Measurements from ENCODE around the gene ZNF414.
"Not testable (repeated sequence)": the region's sequence is repeated elsewhere in the genome, so short reads cannot be mapped to it uniquely, and the experiment has no call there.

The ZNF414 gene

GRCh38 chr19:8513687-8514504 is at the start of gene ZNF414:
Gene ZNF414, minus strand, starts transcription at chr19:8514167. Its CDS starts 121 bp downstream, at chr19:8514046.
- peak; percentile 93 to 99 (median 98) for DNase-seq (ENCODE audit: low read depth in 3 of 3)

DNA sequence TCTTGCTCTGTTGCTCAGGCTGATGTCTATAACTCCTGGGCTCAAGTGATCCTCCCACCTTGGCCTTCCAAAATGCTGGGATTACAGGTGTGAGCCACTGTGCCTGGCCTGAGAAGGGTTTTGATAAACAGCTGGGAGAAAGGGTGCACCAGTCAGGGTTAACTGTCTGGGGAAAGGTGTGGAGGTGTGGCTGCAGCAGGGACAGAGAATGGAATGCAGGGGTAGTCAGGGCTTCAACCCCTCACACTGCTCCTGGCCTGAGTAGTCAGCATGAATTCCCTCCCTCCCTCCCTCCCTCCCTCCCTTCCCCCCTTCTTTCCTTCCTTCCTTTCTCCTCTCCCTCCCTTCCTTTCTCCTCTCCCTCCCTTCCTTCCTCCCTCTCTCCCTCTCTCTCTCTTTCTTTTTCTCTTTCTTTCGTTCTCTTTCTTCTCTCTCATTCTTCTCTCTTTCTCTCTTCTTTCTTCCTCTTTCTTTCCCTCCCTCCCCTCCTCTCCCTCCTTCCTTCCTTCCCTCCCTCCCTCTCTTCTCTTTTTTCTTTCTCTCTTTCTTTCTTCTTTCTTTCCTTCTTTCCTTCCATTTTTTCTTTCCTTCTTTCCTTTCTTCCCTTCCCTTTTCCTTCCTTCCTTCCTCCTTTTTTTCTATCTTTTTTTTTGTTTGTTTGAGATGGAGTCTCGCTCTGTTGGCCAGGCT is 47.3 kb upstream of the ZNF414 start:
- DNase-seq (ENCODE audit: low read depth in 3 of 3): no peak

DNA sequence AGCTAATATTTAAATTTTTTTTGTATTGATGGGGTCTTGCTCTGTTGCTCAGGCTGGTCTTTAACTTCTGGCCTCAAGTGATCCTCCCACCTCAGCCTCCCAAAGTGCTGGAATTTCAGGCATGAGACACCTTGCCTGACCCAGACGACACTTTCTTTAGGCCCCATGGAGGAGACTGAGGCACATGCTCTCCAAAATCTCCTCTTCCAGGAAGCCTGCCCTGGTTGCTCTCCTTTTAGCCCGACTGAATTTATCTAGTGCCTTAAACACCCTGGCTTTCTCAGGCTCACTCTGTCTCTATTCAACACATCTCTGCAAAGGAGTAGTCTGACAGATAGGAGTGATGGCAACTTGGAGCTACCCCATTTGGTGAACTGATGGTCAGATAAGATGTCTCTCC is 44.4 kb upstream of the ZNF414 start:
- DNase-seq (ENCODE audit: low read depth in 3 of 3): no peak

DNA sequence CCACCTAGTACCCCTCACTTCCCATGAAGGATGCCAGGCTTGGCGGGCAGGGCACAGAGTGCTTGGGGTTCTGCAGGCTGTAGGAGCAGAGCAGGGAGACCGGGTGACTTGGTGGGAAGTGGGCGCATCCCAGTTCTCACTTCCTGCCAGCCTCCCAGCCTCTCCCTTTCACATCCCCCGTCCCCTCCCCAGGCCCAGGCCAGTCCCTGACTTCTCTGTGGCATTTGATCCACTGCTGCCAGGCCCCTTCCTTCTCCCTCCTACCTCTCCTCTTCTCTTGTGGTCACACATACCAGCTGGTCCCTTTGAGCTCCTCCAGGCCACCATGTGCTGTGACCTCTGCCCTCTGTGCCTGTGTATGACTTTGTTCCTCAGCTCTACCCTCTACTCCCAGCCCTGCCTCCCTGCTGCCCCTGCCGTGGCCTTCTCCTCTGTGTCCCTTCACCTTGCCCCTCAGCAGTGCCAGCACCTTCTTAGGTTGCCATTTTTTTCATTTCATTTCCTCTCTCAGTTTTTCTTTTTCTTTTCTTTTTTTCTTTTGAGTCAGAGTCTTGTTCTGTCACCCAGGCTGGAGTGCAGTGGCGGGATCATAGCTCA is 43.8 kb upstream of the ZNF414 start:
- DNase-seq (ENCODE audit: low read depth in 3 of 3): no peak

DNA sequence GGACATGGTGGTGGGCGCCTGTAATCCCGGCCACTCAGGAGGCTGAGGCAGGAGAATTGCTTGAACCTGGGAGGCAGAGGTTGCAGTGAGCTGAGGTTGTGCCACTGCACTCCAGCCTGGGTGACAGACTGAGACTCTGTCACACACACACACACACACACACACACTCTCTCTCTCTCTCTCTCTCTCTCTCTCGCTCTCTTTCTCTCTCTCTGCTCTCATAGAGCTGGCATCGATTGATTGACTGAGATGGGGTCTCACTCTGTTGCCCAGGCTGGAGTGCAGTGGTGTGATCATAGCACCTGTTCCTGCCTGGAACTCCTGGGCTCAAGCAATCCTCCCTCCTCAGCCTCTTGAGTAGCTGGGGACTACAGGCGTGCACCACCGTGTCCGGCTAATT is 39.8 kb upstream of the ZNF414 start:
- not testable (repeated sequence) for DNase-seq (ENCODE audit: low read depth in 3 of 3)

DNA sequence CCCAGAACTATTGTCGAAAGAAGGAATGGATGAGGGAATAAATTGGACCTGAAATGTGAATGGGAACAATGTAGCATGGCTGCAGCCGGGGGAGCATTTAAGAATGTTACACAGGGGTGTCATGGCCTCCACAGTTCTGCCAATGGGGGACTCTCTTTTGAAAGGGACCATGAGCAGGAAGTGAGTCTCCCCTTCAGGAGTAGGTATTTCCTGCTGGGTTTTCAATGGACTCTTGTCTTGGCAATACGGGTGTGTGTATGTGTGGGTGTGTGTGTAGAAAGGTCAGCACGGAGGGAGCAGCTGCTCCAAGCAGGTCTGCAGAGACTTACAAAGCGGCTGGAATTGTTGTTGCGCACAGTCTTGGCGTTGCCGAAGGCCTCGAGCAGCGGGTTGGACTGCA is 38.8 kb upstream of the ZNF414 start:
- DNase-seq (ENCODE audit: low read depth in 3 of 3): no peak

GRCh38 chr19:8550070-8550469 is 36.1 kb upstream of the ZNF414 start:
- DNase-seq (ENCODE audit: low read depth in 3 of 3): no peak

GRCh38 chr19:8545743-8546142 is 31.8 kb upstream of the ZNF414 start:
- no peak for DNase-seq (ENCODE audit: low read depth in 3 of 3)

- no peak for DNase-seq (ENCODE audit: low read depth in 3 of 3)
Observed at GRCh38 chr19:8544168-8544567, 30.2 kb upstream of the ZNF414 start.

GRCh38 chr19:8539621-8540149 is 25.7 kb upstream of the ZNF414 start:
- no peak for DNase-seq (ENCODE audit: low read depth in 3 of 3)

- no peak for DNase-seq (ENCODE audit: low read depth in 3 of 3)
Observed at GRCh38 chr19:8537099-8537498, 23.1 kb upstream of the ZNF414 start.

DNA sequence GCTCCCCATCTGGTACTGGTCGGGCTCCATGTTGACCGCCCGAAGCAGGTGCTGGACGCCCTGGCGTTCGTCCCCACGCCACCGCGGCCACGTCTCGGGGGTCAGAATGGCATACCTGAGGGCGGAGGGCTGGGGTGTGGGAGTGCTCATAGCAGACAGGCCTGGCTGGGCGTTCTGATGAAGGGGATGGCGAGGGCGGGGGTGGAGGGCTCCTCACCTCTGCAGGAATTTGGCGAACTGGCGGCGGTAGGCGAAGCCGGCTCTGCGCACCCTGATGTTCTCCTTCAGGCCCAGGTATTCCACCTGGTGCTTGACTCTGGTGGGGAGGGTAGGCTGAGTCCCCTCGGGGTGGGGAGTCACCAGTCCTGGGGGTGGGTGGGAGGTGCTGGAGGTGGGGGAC is 22.3 kb upstream of the ZNF414 start:
- no peak for DNase-seq (ENCODE audit: low read depth in 3 of 3)

DNA sequence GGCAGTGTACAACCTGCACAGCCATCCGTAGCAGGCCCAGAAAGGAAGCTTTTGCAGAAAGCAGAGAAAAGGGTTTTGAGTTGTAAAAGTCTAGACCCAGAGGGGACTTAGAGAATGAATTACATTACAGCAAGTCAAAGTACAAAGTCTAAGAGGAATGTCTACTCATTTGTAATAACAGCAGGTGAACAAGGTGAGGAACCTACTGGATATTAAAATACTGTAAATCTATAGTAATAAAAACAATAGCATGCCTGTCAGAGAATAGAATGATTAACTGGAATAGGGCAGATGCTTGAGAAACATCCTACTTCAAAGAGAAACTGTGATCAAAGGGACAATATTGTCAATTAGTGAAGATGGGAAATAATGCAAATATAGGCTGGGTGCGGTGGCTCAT is 18.3 kb upstream of the ZNF414 start:
- DNase-seq (ENCODE audit: low read depth in 3 of 3): no peak

DNA sequence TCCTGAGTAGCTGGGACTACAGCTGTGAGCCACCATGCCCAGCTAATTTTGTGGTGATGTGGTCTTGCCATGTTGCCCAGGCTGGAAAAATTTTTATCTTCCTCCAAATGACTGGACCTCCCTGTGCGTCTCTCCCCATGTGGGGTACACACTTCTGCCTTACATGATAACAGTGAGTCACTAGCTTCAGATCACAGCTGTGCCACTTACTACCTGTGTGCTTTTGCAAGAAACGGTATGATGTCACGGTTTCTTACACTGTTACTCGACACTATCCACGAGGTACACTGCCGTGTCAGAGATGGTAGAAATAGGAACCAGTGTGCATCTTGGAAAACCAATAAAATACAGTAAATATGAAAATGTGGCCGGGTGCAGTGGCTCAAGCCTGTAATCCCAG is 17.5 kb upstream of the ZNF414 start:
- DNase-seq (ENCODE audit: low read depth in 3 of 3): no peak

- DNase-seq (ENCODE audit: low read depth in 3 of 3): no peak
Observed at GRCh38 chr19:8530061-8530679, 16.2 kb upstream of the ZNF414 start.

DNA sequence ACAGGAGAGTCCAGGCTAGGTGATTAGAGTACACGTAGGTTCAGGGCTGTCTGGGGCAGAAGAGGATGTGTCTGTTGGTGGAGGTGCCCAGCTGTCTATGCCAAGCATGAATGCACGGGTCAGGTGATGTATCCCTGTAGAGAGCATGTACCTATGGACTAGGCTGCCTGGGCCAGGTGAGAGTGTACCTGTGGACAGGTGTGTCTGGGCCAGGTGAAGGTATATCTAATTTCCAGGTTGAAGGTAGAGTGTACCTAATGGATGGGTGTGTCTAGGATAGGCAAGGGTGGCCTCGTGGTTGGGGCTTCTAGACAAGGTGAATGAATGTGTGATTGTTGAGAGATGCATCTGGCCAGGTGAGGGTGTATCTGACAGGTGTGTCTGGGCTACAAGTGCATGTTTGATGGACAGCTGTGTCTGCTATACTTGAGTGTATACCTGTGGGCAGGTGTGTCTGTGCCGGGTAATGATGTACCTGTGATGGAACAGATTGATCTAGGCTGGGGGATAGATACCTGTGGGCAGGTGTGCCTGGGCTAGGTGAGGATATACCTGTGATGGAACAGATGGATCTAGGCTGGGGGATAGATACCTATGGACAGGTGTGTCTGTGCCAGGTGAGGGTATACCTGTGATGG is 15.5 kb upstream of the ZNF414 start:
- no peak for DNase-seq (ENCODE audit: low read depth in 3 of 3)

DNA sequence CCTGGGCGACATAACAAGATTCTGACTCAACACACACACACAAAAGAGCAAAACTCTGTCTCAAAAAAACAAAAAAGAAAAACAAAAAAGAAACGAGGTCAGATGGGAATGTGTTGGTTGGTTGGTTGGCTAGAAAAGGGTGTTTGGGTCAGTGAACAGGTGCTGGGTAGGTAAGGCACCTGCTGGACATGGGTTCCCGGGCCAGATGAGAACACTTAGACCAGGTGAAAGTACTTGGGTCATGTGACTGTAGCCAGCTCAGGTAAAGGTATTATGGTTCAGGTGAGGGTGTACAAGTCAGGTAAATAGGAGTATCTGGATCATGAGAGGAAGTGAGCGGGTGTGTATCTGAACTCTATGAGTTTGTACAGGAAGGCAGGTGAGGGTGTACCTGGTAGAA is 14.5 kb upstream of the ZNF414 start:
- DNase-seq (ENCODE audit: low read depth in 3 of 3): no peak

- no peak for DNase-seq (ENCODE audit: low read depth in 3 of 3)
Observed at GRCh38 chr19:8526345-8527091, 12.6 kb upstream of the ZNF414 start.

GRCh38 chr19:8525401-8525684 is 11.4 kb upstream of the ZNF414 start:
- DNase-seq (ENCODE audit: low read depth in 3 of 3): no peak

DNA sequence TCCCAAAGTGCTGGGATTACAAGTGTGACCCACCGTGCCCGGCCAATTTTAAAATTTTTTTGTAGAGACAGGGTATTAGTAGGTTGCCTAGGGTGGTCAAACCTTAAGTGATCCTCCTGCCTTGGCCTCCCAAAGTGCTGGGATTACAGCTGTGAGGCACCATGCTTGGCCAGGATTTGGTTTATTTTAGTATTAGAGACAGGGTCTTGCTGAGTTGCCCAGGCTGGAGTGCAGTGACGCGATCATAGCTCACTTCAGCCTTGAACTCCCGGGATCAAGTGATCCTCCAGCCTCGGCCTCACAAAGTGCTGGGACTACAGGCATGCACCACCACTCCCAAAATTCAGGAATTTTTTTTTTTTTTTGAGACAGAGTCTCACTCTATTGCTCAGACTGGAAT is 5.4 kb upstream of the ZNF414 start:
- DNase-seq (ENCODE audit: low read depth in 3 of 3): no peak

GRCh38 chr19:8518536-8518935 is 4.6 kb upstream of the ZNF414 start:
- DNase-seq (ENCODE audit: low read depth in 3 of 3): no peak

Data from stimulated activated CD4-positive, alpha-beta T cell treated with anti-CD3 and anti-CD28 coated beads, TNF-alpha, amount 100 ng/mL, for 48 hours (primary cell).